ENCODE results near the gene PILRB.
"Not testable (repeated sequence)": the region's sequence is repeated elsewhere in the genome, so short reads cannot be mapped to it uniquely, and the experiment has no call there.

PILRB gene

DNA sequence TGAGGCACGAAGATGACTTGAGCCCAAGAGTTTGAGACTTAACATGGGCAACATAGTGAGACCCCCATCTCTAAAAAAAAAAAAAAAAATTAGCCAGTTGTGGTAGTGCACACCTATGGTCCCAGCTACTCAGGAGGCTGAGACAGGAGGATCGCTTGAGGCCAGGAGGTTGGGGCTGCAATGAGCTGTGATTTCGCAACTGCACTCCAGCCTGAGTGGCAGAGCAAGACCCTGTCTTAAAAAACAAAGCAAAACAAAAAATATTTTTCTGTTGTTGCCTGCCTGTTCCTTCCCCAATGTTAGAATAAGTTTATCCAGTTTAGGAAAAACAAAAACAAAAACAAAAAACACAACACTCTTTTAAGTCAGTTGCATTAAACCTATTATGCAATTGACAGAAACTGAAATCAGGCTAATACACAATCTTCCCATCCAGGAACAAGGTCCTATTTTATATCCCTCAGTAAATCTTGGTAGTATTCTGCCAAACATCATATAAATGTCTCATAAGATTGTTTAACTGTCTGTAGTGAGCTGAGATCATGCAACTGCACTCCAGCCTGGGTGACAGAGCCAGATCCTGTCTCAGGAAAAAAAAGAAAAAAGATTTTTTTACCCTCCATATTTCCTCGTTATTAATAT, 20.3 kb downstream of the PILRB start:
- DNase-seq (ENCODE audit: low spot score): no peak

DNA sequence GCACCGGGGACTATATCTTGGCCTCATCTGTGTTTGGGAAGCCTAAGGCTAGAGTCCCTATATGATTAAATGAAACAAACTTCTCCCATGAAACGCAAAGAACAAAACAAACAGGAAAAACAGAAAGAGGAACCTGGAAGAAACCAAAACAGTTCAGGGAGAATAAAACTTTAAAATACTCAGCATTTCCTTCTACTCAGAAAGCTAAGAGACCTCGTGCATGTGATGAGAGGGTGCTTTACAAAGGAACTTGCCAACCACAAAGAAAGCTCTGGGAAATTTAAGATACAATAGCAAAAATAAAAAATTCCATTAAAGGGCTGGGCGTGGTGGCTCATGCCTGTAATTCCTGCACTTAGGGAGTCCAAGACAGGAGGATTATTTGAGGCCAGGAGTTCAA, 22.3 kb downstream of the PILRB start:
- no peak for DNase-seq (ENCODE audit: low spot score)

DNA sequence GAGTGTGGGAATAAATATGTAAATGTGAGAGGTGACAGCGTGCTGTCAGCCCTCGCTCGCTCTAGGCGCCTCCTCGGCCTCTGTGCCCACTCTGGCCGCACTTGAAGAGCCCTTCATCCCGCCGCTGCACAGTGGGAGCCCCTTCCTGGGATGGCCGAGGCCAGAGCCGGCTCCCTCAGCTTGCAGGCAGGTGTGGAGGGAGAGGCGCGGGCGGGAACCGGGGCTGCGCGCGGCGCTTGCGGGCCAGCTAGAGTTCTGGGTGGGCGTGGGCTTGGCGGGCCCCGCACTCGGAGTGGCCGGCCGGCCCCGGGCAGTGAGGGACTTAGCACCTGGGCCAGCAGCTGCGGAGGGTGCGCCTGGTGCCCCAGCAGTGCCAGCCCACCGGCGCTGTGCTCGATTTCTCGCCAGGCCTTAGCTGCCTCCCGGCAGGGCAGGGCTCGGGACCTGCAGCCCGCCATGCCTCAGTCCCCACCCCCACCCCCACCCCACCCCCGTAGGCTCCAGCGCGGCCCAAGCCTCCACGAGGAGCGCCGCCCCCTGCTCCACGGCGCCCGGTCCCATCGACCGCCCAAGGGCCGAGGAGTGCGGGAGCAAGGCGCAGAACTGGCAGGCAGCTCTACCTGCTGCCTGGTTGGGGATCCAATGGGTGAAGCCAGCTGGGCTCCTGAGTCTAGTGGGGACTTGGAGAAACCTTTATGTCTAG, 23.8 kb downstream of the PILRB start:
- not testable (repeated sequence) for DNase-seq (ENCODE audit: low spot score)

DNA sequence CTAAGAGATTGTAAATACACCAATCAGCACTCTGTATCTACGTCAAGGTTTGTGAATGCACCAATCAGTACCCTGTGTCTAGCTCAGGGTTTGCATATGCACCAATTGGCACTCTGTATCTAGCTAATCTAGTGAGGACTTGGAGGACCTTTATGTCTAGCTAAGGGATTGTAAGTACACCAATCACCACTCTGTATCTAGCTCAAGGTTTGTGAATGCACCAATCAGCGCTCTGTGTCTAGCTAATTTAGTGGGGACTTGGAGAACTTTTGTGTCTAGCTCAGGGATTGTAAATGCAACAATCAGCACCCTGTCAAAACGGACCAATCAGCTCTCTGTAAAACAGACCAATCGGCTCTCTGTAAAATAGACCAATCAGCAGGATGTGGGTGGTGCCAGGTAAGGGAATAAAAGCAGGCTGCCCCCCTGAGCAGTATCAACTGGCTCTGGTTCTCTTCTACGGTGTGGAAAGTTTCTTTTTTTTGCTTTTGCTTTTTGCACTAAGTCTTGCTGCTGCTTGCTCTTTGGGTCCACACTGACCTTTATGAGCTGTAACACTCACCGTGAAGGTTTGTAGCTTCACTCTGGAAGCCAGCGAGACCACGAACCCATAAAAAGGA, 24.4 kb downstream of the PILRB start:
- DNase-seq (ENCODE audit: low spot score): not testable (repeated sequence)

DNA sequence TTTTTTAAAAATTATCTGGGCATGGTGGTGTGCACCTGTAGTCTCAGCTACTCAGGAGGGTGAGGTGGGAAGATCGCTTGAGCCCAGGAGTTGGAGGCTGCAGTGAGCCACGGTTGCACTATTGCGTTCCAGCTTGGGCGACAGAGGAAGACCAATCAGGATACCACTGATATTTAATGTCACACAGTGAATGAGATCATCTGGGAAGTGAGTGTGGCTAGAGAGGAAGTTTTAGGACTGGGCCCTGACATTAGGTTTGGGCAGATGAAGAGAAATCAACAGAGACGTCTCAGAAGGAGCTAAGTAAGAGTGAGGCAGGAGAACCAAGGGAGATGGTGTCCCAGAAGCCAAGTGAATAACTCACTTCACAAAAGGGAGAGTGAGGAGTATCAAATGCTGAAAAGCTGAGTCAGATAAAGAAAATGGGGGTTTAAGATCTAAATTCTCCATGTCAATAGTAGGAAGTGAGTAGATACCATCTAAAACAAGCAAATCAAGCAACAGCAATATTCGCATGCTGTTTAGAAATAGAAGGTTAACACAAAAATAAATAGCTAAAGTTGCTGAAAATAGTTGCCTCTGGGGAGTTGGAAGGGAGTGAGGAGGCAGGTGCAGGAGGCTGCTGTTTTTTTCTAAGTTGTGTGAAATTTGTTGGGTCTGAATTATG, 26.8 kb downstream of the PILRB start:
- DNase-seq (ENCODE audit: low spot score): no peak

DNA sequence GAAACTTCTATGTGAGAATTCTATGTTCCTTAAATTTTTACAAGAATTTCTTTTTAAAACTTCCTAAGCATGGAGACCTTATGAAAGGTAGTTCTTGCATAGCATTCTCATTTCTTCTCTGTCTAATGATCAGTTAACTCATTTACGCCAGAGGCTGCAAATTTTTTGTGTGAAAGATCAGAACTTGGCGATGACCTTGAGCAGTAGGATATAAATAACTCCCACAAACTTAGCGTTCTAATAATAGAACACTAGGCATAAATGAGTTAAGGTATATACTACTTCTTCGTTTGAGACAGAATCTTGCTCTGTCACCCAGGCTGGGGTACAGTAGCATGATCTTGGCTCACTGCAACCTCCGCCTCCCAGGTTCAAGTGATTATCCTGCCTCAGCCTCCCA, 29.0 kb downstream of the PILRB start:
- no peak for DNase-seq (ENCODE audit: low spot score)

DNA sequence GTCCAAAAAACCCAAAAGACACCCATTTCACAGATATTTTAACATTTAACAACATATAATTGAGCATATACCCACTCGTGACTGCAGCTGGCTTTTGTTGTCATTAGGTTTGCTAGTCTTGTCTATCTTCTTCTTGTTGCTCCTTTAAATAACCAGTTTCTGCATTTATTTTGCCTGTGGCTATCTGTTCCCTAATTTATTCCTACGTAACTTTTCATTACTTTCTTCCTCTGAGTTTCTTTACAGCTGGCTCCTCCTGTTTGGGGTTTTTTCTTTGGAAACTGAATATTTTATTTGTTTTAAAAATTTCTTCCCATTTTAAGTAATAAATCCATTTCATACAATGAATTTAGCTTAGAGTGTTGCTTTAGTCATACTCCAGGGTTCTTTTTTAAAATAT, 29.8 kb downstream of the PILRB start:
- DNase-seq (ENCODE audit: low spot score): no peak

DNA sequence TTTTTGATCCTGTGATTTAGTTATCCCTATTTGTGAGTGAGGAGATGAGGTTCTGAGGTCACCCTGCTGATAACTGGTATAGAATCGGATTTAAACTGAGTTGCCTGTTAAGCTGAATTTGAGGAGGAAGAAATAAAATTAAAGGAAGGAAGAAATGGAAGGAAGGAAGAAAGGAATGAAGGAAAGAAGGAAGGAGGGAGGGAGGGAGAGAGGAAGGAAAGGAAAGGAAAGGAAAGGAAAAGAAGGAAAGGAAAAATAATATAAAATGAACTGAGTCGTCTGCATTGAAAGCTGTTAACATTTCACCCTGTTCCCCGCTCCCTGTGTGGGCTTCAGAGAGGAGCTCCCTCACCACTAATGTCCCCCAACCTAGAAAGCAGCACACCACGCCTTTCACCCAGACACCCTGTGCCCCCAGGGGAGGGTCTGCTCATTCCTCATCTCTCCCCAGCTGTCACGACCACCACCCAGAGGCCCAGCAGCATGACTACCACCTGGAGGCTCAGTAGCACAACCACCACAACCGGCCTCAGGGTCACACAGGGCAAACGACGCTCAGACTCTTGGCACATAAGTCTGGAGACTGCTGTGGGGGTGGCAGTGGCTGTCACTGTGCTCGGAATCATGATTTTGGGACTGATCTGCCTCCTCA, 31.6 kb downstream of the PILRB start:
- DNase-seq (ENCODE audit: low spot score): no peak

DNA sequence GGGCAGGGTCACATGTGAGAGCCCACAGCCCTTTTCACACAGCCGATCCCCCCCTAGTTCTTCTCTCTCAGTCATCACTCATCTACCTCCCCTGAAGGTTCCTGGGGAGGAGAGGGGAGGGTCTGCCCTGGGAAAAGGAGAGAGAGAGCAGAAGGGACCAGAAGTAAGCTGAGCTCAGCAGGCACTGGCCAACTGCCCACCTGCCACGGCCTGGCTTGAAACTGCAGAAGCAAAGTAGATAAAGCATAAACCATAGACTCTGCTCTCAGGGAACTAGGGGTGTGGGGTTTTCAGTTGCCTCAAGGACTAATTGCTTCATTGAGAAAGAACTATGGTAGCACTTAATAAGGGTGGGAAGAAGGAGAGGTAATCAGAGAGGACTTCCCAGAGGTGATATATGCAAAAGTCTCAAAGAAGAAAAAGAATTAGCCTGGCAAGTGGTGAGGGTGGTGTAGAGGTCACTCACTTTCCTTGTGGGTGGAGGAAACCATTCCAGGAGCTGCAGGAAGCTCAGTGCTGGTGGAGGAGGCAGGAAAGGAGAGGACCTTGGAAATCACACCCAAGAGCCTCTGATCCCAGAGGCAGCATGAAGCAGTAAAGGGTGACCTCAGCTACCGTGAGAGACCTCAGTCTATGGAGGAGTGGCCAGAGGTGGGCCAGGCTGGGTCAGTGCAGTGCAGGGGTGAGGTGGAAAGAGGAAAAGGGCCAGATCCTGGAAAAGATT, 32.5 kb downstream of the PILRB start:
- DNase-seq (ENCODE audit: low spot score): no peak

DNA sequence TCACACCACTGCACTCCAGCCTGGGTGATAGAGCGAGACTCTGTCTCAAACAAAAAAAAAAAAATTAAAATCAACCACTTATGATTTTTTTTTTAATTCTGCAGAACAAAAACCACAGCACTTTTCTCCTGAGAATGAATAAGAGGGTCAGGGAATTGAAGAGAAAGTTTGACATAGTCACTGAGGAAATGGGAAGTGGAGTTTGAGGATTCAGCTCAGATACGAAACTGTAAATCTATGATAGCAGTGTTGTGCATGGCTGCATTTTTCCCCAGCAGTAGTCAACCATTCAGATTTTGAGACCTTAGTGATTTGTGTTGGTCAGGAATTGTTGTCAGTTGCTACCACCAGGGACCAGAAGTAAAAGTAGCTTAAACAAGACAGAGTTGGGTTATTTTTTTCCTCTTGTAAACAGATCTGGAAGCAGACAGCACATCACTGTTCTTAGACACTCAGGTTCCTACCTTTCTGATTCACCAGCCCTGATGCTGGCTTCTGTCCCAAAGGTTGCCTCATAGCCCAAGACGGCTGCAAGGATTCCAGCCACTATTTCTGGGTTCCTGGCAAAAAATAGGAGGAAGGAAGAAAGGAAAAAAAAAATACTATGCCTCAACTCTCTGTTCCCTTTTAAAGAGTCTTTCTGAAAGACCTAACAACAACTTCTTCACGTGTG, 35.5 kb downstream of the PILRB start:
- DNase-seq (ENCODE audit: low spot score): no peak

DNA sequence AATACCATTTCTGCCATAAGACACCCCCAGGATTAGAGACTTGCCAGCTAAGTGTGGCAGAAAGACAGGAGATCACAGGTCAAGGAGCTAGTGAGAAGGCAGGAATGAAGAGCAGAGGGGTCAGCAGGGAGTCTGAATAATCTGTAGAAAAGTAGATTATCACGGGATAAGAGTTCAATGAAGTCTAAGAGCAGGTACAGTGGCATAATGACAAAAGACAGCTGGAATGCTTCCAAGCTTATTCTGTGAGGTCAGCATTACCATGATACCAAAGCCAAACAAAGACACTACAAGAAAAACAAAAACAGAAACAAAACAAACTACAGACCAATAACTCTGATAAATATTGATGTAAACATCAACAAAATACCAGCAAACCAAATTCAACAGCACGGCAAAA, 36.2 kb downstream of the PILRB start:
- DNase-seq (ENCODE audit: low spot score): no peak

DNA sequence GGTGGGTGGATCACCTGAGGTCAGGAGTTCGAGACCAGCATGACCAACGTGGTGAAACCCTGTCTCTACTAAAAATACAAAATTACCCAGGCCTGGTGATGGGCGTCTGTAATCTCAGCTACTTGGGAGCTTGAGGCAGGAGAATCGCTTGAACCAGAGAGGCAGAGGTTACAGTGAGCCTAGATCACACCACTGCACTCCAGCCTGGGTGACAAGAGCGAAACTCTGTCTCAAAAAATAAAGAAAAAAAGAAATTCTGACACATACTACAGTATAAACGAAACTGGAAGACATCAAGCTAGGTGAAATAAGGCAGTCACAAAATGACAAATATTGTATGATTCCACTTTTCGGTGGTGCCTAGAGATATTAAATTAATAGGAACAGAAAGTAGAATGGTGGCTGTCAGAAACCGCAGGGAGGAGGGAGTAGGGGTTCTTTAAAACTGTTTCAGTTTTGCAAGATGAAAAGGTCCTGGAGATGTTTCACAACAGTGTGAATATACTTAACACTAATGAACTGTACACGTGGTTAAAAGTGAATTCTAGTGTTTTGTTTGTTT, 38.6 kb downstream of the PILRB start:
- DNase-seq (ENCODE audit: low spot score): no peak

DNA sequence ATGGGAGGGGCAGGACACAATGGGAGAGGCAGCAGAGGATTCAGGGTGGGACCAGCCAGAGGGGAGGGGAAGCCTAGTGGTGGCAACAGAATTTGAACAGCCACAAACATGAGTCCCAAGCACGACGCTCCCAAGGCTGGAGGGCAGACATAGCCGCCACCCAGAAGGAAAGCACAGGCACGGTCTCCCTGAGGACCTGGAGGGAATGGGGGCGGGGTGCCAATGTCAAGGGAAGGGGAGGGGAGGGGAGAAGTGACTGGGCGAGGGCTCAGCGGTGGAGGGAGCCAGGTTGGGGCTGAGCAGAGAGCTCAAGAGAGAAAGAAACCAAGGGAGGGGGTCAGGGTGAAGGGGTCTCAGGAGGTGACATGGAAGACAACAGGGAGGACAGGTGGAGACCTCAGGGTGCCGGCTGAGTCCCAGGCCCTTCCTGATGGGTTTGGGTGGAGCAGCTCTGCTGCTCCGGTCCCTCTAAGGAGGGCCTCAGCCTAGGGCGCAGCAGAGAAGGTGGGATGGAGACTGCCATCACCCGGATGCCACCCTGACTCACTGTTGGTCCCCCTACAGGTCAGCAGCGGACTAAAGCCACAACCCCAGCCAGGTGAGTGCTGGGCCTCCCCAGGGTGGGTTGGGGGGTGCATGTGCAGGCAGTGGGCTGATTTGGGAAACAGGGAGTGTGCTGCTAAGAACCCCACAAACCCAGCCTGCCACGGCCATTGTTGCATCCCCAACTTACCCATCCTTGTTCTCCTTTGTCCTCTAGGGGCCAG, 39.6 kb downstream of the PILRB start:
- no peak for DNase-seq (ENCODE audit: low spot score)

DNA sequence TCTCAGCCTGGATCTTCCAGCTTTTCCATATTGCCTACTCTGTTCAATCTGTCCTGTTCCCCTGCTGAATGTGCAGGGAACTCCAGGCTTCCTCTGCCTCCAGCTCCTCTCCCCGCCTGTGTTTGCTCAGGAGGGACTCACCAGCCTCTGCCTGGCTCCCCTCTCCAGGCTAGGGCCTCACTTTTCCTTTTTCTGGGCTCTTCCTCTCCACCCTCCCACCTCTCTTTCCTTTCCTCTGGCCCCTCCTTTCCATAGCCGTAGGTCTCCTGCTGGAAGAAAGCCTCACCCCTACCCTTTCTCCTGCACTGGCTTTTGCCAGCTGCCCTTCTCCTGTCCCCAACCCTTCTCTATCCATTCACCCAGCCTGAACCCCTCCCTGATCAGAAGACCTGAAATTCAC, 40.3 kb downstream of the PILRB start:
- DNase-seq (ENCODE audit: low spot score): no peak

DNA sequence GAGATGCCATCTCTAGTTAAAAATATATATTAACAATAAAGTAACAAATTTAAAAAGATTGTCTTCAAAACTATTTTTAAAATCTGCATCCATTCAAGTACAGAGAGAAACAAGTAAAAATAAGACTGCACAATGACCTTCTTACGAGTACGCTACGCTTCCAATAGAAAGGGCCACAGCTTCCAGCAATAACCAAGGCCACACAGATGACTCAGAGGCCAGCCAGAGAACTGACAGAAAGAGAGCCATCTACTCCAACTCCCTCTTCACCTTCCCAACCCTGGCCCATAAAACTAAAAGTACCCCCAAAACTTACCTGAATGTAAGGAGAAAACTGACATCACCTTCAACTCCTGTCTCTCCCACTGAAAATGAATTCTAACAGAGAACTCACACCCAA, 42.1 kb downstream of the PILRB start:
- no peak for DNase-seq (ENCODE audit: low spot score)

DNA sequence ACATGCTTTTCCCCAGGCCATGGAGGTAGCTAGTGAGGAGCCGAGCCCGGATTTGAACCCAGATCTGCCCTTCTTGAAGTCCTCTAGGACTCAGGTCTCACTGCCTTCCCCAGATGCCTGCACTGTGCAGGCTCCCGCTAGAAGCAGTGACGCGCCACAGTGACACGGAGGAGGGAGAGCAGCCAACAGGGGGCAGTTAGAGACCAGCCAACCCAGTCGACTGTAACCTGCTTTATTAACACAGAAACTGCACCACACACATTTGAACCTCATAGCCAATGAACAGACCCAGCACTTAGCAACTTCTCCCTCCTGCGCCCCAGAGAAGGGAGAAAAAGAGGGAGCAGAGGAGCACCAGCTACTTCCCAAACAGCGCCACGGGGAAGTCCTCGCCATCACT, 42.7 kb downstream of the PILRB start:
- DNase-seq (ENCODE audit: low spot score): no peak

DNA sequence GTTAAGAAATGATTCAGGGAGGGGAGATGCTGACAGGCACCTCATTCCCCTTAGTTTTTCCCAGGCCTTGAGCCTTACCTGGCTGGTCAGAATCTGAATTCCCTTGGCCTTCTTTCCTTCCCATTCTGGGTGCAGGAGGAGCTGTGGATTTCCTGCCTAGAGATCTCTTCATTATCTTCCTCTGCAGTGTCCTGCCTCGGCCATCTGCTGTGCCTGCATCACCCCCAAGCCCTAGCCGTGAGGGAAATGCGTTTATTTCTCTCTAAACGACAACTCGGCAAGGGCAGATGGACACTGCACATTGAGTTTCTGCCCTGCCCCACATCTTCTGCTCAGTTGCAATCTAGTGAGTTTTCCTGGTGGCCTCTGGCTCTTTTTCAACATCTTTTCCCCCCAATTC, 43.9 kb downstream of the PILRB start:
- no peak for DNase-seq (ENCODE audit: low spot score)

DNA sequence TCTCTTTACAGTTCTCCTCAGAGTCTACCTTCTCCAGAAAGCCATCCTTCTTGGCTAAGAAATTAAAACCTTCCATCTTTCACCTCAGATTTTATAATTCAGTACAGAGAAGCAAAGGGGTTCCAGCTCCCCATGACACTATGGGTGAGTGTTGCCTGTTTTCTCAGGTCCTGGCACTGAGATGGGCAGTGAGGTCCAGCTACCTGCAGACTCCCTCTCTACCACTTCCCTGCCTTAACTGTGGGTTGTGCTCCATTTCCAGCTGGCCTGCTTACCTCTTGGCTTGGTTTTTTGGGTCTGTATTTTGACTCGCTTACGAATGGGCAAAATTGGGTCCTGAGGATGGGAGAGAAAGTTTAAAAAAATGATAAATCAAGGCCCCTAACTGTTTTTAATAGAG, 44.3 kb downstream of the PILRB start:
- DNase-seq (ENCODE audit: low spot score): no peak

DNA sequence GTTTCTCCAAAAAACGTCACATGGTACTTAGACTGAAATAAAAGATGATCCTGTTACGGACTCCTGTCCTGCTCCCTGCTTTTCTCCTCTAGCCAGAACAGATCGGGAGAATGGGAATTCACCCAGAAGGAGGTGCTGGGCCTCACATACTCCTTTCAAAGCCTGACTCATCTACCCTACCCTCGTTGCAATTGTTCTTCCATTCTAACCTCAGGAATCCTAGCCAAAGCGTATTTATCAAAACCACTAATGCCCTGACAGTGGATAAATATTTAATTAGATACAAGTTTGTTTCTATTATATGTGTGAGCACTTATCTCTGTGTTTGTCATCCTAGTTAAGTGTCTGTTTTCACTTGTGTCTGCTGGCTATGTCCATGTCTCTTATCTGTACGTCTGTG, 48.9 kb downstream of the PILRB start:
- no peak for DNase-seq (ENCODE audit: low spot score)
